ENCODE data around the gene ZC3H15.
"Not testable (repeated sequence)": the region's sequence is repeated elsewhere in the genome, so short reads cannot be mapped to it uniquely, and the experiment has no call there.

ZC3H15 gene

GRCh38 chr2:186493564-186494085, 7.6 kb downstream of the ZC3H15 start:
- DNase-seq (ENCODE audit: low read depth in 1 of 2, low spot score in 1 of 2), result no peak

- no peak for DNase-seq (ENCODE audit: low read depth in 1 of 2, low spot score in 1 of 2)
These were observed 10.3 kb downstream of the ZC3H15 start for GRCh38 chr2:186496401-186496800.

DNA sequence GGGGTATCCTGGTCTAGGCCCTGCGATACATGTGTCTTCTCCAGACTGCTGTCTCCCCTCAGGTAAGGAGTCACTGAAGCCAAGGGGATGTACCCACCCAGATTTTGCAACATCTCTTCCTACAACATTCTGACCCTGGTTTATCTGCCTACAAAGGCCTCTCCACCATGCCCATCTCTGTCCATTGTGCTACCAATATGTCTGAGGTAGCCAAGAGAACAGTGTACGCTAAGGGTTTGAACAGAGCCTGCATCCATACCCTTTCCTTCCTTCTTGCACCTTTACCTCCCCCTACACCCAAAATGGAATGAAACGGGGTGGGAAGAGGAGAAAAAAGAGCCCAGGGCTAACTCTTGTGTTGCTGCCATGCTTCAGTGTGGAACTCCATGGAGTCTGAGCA, 11.9 kb downstream of the ZC3H15 start:
- DNase-seq (ENCODE audit: low read depth in 1 of 2, low spot score in 1 of 2), result no peak

DNA sequence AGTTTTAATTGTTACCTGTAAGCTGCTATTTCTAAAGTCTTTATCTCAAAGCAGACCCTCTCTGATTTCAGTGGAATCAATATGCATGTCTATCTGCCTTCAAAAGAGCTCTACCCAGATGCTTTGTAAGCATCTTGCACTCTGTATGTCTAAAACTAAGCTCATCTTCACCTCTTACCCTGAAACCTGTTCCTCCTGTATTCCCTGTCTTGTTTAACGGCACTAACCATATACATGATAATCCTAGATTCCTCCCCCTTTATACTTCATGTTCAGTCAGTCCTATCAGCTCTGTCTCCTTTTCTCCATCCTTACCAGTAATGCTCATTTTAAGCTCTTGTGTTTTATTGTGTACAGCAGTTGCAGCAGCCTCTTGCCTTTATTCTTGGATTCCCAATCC, 12.8 kb downstream of the ZC3H15 start:
- DNase-seq (ENCODE audit: low read depth in 1 of 2, low spot score in 1 of 2), result no peak

DNA sequence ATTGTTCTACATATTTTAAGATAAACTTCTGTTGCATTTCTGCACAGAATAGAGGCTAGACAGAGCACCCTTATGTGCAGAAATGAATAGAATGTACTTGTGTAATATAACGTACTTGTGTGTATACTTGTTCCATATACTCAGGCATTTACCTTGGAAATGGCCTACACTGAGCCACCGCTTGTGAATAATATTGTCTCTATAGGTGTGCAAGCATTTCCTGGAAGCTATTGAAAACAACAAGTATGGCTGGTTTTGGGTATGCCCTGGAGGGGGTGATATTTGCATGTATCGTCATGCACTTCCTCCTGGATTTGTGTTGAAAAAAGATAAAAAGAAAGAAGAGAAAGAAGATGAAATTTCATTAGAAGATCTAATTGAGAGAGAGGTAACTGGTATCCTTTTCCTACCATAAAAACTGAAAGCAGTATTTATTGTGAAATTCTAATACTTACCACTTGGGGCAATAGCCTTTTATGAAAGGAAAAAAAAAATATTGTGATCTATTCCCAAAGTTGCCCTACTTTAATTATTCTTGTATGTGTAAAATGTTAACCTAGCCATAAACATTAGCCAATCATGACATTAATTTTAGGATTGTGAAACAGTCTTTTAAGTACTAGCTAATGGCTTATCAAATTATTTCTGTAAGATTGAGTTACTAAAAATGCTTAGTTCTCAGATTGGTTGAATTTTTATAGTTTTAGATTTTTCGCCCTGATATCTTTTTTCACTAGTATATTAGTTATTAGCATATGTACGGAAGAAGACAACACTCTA, 18.0 kb downstream of the ZC3H15 start:
- DNase-seq (ENCODE audit: low read depth in 1 of 2, low spot score in 1 of 2), result no peak

DNA sequence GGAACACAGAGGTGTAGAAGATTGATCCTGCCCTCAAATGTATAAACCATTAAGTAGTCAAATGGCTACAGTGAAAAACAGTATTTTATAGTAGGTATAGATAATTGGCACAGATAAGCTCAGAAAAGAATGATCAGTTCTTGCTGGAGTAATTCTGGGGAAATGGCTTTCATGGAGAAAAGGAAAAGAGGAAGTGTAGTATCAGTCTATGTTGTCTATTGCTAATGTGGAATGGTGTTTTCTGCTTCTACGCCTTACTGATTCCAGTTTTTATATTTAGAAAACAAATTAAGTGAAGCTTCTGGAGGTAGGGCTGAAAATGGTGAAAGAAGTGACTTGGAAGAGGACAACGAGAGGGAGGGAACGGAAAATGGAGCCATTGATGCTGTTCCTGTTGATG, 22.2 kb downstream of the ZC3H15 start:
- DNase-seq (ENCODE audit: low read depth in 1 of 2, low spot score in 1 of 2), result no peak

- no peak for DNase-seq (ENCODE audit: low read depth in 1 of 2, low spot score in 1 of 2)
These were observed 29.3 kb downstream of the ZC3H15 start for GRCh38 chr2:186515376-186515775.

DNA sequence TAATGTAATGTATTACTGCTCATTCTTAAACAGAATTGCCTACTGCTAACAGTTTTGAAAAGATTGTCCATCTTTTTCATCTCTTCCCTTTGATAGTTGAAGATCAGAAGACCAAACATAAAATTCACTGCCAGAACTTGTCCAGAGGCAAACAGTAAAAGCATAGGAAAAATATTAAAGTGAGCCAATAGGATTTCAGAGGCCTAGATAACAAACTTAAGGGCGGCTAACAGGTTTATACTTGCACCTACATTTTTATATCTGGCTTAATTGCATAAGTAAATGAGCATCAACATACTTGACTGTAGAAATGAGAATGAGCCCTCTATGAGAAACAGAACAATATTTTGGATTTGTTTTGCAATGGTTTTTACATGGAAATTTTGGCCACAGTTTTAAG, 30.3 kb downstream of the ZC3H15 start:
- no peak for DNase-seq (ENCODE audit: low read depth in 1 of 2, low spot score in 1 of 2)

- DNase-seq (ENCODE audit: low read depth in 1 of 2, low spot score in 1 of 2), result no peak
These were observed 31.0 kb downstream of the ZC3H15 start for GRCh38 chr2:186517090-186517489.

DNA sequence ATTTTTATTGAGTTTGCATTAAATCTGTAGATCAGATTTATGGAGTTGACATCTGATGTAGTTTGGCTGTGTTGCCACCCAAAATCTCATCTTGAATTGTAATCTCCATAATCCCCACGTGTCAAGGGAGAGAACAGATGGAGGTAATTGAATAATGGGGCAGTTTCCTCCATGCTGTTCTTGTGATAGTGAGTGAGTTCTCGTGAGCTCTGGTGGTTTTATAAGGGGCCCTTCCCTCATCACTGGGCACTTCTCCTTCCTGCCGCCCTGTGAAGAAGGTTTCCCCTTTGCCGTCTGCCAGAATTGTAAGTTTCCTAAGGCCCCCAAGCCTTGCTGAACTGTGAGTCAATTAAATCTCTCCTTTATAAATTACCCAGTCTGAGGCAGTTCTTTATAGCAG, 32.2 kb downstream of the ZC3H15 start:
- no peak for DNase-seq (ENCODE audit: low read depth in 1 of 2, low spot score in 1 of 2)

GRCh38 chr2:186518945-186519344, 32.9 kb downstream of the ZC3H15 start:
- DNase-seq (ENCODE audit: low read depth in 1 of 2, low spot score in 1 of 2), result no peak

DNA sequence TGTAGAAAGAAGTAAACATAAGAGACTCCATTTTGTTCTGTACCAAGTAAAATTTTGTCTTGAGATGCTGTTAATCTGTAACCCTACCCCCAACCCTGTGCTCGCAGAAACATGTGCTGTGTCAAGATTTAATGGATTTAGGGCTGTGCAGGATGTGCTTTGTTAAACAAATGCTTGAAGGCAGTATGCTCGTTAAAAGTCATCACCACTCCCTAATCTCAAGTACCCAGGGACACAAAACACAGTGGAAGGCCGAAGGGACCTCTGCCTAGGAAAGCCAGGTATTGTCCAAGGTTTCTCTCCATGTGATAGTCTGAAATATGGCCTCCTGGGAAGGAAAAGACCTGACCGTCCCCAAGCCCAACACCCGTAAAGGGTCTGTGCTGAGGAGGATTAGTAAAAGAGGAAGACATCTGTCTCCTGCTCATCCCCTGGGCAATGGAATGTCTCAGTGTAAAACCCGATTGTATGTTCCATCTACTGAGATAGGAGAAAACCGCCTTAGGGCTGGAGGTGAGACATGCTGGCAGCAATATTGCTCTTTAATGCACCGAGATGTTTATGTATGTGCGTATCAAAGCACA, 35.6 kb downstream of the ZC3H15 start:
- not testable (repeated sequence) for DNase-seq (ENCODE audit: low read depth in 1 of 2, low spot score in 1 of 2)

DNA sequence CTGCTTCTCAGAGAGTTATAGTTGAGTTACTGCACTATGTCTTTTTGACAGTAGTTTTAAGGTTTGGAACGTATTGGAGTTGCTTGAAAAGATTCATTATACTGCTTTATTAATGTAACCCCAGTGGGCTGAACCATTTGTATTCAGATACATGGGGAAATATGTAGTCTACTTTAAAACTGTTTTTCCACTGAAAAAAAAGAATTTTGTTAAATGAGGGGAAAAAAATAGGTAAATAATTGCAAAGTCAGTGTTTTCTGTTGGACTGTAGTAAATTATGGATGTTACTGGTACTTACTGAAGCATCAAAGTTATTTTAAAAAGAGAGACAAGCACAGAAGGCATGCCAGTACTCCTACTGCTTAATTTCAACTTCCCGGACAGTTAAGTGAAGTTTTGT, 36.4 kb downstream of the ZC3H15 start:
- DNase-seq (ENCODE audit: low read depth in 1 of 2, low spot score in 1 of 2), result no peak

DNA sequence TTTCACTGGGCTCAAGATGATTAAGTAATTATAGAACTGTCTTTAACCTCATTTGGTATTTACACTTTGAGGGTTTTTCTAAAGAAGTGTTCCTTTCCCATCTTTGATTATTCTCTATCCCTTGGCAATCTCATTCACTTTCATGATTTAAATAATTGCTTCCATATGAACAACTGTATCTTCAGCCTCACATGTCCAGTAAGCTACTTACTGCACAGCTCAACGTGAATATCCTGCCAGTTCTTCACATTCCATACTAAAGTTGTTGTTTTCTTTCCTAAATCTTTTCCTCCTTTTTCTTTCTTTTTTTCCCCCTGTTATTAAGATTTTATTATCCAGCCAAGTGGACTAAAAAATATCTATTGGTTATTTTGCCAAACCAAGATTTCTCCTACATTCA, 37.7 kb downstream of the ZC3H15 start:
- DNase-seq (ENCODE audit: low read depth in 1 of 2, low spot score in 1 of 2), result no peak

DNA sequence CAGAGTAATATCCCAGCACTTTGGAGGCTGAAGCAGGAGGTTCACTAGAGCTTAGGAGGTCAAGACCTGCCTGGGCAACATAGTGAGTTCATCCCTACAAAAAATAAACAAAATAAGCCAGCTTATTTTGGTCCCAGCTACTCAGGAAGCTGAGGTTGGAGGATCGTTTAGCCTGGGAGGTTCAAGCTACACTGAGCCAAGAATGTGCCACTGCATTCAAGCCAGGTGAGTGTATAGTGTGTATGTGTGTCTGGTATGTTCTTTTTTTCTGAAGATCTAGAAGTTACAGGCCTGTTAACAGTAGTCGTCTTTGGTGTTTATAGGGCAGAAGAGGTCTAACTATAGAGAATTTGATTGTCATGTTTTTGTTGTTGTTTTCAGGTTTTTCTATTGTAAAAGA, 40.2 kb downstream of the ZC3H15 start:
- DNase-seq (ENCODE audit: low read depth in 1 of 2, low spot score in 1 of 2), result no peak

- DNase-seq (ENCODE audit: low read depth in 1 of 2, low spot score in 1 of 2), result no peak
These were observed 44.3 kb downstream of the ZC3H15 start for GRCh38 chr2:186530314-186530713.

DNA sequence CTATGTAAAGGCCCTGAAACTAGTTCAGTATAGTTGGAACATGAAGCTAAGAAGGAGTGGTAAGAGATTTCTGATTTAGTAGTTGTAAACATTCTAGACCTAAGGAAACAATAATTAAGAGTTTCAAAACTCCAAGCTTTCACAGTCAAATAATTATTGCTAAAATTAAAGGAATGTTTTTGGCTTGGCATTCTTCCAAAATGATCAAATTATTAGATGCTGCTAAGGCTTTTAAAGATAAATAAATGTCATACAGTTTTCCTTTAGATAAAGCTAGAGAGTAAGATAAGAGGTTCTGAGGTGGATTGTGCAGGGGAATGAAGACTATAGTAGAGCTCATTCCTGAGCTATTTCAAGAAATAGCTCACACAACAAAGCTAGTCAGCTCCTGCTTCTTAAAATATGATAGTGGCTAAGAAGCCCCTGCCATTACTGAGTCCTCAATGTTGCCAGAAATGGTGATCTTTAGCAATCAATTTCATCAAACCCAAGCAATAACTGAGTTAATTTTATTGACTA, 45.3 kb downstream of the ZC3H15 start:
- DNase-seq (ENCODE audit: low read depth in 1 of 2, low spot score in 1 of 2), result no peak

DNA sequence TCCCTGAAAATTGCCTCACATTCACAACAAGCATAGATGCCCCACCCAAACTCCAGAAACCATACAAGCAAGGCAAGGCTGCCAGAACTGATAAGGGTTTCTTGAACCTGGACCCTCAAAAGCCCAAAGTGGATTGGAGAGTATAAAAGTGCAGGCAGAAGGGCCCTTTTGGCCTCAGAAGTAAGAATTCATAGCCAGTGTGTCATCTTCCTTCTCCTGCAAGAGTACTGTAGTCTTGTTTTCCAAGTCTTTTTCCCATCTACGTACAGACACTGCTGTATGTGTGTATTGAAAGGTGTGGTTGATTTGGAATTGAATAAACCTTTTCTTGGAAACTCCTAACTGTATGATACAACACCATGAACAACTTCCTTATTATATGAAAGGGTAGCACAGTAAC, 46.8 kb downstream of the ZC3H15 start:
- no peak for DNase-seq (ENCODE audit: low read depth in 1 of 2, low spot score in 1 of 2)

- no peak for DNase-seq (ENCODE audit: low read depth in 1 of 2, low spot score in 1 of 2)
These were observed 47.7 kb downstream of the ZC3H15 start for GRCh38 chr2:186533717-186534116.

- no peak for DNase-seq (ENCODE audit: low read depth in 1 of 2, low spot score in 1 of 2)
These were observed 48.3 kb downstream of the ZC3H15 start for GRCh38 chr2:186534406-186534805.

DNA sequence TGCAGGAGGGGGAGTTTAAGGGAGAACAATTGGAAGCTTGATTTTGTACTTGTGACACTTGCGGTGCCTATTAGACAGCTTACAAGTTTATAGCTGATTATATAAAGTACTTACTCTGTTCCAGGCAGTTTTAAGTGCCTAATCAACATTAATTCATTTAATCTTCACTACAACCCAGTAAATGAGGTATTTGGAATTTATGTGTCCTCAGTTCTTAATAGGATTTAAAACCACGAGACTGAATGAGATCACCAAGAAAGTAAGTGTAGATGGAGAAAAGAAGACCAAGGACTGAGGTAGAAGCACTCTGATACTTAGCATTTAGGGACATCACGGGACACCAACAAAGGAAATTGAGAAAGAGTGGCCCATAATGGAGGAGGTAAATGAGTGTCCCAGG, 49.8 kb downstream of the ZC3H15 start:
- no peak for DNase-seq (ENCODE audit: low read depth in 1 of 2, low spot score in 1 of 2)

DNA sequence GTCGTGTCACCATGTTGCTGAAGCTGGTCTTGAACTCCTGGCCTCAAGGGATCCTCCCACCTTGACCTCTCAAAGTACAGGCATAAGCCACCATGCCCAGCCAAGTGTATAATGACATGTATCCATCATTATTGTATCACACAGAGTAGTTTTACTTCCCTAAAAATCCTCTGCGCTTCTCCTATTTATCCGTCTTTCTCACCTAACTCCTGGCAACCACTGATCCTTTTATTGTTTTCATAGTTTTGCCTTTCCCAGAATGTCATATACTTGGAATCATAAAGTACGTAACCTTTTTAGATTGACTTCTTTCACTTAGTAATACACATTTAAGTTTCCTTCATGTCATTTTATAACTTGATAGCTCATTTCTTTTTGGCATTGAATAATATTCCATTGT, 51.0 kb downstream of the ZC3H15 start:
- DNase-seq (ENCODE audit: low read depth in 1 of 2, low spot score in 1 of 2), result no peak

- DNase-seq (ENCODE audit: low read depth in 1 of 2, low spot score in 1 of 2), result no peak
These were observed 54.9 kb downstream of the ZC3H15 start for GRCh38 chr2:186540941-186541340.
